NCI-H1930 (cell line): Measurements from ENCODE around the gene KAT14.
"Not testable (repeated sequence)": the region's sequence is repeated elsewhere in the genome, so short reads cannot be mapped to it uniquely, and the experiment has no call there.

Source experiments
- DNase-seq, 2 experiments: peaks; one replicate each; lab custom pipeline; 2025; lab: John Stamatoyannopoulos, UW

The KAT14 gene, protein sequence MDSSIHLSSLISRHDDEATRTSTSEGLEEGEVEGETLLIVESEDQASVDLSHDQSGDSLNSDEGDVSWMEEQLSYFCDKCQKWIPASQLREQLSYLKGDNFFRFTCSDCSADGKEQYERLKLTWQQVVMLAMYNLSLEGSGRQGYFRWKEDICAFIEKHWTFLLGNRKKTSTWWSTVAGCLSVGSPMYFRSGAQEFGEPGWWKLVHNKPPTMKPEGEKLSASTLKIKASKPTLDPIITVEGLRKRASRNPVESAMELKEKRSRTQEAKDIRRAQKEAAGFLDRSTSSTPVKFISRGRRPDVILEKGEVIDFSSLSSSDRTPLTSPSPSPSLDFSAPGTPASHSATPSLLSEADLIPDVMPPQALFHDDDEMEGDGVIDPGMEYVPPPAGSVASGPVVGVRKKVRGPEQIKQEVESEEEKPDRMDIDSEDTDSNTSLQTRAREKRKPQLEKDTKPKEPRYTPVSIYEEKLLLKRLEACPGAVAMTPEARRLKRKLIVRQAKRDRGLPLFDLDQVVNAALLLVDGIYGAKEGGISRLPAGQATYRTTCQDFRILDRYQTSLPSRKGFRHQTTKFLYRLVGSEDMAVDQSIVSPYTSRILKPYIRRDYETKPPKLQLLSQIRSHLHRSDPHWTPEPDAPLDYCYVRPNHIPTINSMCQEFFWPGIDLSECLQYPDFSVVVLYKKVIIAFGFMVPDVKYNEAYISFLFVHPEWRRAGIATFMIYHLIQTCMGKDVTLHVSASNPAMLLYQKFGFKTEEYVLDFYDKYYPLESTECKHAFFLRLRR

DNA sequence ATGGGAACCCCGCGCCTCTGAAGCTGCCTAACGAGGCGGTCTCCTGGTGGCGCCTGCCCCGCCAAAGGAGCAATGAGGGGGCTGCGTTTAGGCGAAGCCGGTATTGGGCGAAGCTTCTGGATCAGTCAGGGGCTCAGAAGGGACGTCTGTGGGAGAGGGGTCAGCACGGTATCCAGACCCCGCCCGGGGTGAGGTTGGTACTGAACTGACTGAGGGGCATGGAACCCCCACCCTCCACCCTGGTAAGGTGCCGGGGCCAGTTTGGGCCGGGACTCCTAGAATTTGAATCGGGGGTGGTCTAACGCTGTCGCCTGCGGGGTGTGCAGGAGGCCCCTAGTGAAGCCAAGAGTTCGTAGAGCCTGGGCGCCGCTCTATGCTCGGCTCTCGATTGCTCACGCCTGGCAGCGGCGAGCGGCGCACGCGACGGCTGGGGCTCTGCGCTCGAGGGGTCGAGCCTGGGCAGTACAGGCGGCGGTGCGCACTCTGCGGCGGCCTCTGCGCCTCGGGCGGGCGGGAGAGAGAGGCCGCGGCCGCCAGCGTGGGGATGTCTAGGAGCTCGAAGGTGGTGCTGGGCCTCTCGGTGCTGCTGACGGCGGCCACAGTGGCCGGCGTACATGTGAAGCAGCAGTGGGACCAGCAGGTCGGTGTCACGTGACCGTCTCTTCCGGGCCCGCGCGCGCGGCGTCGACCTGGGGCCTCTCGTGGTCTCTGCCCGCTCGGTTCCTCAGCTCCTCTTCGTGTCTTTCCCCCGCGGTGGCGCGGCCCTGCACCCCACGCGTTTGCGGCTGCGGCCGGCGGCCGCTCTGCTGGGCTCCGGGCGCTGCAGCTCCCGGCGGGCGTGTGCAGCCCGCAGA is at the start of gene KAT14, which contains the start of gene PET117:
Gene KAT14, plus strand, starts transcription at position 452 of the 854 bp plus-strand sequence. CDS start 4,798 bp downstream, outside the sequence.
Gene PET117, plus strand, starts transcription at position 452 of the 854 bp plus-strand sequence. Its CDS starts 93 bp downstream, at position 545.
- DNase-seq: peak; percentile 83 to 92

DNA sequence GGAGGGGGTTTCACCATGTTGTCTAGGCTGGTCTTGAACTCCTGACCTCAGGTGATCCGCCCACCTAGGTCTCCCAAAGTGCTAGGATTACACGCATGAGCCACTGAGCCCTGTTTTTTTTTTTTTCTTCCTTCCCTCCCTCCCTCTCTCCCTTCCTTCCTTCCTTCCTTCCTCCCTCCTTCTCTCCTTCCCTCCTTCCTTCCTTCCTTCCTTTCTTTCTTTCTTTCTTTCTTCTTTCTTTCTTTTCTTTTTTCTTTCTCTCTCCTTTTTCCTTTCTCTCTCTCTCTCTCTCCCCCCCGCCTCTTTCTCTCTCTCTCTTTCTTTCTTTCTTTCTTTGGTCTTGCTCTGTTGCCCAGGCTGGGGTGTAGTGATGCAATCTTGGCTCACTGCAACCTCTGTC is 49.4 kb upstream of the KAT14 start:
- not testable (repeated sequence) for DNase-seq

DNA sequence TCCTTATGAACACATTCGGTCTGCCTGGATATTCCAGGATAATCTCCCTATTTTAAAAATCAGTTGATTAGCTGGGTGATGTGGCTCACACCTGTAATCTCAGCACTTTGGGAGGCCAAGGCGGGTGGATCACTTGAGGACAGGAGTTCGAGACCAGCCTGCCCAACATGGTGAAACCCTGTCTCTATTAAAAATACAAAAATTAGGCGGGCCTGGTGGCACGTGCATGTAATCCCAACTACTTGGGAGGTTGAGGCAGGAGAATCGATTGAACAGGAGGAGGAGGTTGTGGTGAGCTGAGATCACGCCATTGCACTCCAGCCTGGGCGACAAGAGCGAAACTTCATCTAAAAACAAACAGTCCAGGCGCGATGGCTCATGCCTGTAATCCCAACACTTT is 48.8 kb upstream of the KAT14 start:
- not testable (repeated sequence) for DNase-seq

DNA sequence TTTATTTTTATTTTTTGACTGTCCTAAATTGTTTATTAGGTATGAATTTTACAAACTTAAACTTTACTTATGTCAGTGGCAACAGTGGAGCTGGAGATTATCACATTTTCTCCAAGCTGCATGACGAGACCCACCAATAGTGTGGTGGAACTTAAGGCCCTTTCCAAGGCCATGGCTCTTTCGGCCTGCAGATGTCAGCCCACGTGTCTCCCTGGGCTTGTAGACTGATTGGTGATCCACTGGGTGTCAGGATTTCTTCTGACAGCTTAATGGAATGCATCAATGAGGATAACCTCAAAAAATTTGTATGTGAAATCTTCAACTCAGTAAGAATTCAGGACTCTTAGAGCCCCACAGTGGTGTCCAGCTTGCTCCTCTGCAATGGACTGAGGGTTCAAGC is 47.6 kb upstream of the KAT14 start:
- no peak for DNase-seq

DNA sequence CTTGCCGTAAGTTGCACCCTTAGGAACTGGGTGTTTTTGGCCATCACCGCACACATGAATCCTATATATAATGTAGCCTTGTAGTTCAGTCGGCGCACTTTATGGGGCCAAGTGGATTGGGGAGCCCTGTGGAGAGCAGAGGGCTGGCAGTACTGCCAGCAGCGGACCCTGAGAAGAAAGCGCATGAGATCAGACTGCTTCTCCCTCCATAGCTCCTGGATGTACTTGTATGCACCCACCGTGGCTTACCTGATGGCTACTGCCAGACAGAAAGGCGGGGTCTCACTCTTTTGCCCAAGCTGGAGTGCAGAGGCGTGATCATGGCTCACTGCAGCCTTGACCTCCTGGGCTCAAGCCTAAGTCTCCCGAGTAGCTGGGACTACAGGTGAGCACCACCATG is 47.2 kb upstream of the KAT14 start:
- no peak for DNase-seq

DNA sequence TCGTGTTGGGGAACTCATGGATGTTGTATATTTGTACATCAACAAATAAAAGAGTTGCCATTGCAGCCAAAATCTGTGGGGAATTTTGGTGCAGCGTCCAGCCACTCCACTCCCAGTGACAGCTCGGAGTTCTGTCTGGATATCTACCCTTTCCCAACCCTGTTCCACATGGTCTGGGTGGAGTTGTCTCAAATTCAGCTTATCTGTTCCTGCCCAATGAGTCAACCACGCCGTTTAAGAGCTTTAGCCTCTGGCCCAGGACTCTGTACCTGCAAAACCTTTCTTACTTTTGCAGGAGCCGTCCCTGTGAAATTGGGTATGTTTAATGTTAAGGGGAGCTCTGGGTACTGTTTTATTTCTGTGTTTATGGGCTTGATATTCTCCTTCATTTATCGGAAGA is 46.0 kb upstream of the KAT14 start:
- DNase-seq: no peak

DNA sequence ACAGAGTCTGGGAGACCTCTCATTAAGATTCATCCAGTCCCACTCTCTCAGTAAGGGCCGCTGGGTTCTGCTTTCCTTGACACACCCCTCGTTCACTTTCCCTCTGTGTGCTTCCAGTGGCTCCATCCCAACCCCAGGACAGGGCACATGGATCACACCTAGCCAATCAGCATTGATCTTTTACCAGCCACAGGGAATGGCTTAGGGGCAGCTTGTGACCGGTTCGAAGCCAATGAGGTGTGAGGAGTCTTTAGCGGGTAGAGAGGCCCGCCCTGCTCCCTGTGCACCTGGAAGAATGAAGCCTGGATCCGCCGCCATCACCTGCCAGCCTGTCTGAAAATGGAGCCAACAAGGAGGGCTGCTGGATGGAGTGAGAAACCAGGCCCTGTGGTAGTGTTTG is 44.8 kb upstream of the KAT14 start:
- no peak for DNase-seq

DNA sequence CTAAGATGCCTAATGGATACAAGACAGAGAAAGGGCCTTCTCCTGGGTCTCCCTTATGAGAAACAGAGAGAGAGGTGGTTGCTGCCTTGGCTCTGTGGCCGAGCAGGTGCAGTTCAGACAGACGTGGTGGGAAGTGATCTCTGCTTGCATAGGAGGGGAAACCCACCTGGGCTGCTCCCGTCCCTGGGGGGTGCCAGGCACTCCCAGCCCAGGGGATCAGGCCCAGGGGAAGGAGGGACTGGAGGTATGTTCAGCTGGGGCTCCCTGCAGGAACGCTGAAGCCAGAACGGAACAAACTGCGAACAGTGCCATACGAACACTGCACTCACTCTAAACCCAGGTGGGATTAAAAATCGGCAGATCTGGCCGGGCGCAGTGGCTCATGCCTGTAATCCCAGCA is 44.3 kb upstream of the KAT14 start:
- DNase-seq: no peak

DNA sequence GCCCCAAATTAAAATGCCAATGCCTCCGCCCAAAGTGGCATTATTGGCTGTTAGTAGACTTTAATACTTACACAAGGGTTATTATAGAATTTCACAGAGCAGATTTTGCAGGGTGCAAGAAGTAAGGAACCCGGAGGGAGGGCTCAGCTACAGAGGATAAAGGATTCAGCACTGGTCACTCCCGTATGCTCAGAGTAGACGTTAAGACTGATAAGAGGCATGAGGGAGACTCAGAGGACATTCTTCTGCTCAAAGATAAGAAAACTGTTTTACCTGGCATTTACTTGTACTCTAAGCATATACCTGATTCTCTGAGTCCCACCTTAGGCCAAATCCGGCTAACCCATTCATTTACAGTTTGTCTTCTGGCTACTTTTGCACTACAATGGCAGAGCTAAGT is 43.5 kb upstream of the KAT14 start:
- DNase-seq: no peak

DNA sequence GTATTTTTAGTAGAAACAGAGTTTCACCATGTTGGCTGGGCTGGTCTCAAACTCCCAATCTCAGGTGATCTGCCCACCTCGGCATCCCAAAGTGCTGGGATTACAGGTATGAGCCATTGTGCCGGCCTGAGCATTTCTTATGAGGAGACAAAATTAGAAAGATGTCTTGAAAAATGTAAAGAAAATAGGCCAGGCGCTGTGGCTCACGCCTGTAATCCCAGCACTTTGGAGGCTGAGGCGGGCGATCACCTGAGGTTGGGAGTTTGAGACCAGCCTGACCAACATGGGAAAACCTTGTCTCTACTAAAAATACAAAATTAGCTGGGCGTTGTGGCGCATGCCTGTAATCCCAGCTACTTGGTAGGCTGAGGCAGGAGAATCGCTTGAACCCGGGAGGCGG is 37.1 kb upstream of the KAT14 start:
- not testable (repeated sequence) for DNase-seq

DNA sequence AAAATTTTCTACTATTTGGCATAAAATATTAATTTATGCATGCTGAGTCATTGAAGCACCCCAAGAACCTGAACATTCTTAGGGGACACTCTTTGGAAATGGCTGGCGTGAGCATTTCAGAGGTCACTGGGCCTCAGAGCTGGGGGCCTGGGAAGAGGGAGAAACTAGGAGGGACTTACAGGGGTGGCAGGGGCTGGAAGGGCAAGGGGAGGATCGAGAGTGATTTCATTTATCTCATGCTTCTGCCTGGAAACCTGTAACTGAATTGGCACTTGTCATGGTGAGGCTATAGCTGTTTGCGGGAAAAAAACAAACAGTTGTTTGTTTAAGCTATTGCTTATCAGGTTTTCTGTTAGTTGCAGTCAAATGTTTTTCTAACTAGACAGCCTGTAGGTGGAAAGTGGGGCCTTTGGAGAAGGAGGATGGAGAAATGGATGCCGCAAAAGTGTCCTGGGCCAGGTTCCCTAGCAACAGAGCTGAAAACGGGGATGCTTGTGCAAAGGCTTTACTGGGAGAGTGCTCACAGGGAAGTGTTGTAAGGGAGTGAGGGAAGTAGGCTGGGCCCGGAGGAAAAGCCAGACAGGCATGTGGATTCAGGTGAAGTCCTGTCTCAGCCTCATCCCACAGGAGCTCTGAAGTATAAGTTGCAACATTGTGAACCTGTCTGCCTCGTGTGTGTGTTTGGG is 36.4 kb upstream of the KAT14 start:
- DNase-seq: no peak

DNA sequence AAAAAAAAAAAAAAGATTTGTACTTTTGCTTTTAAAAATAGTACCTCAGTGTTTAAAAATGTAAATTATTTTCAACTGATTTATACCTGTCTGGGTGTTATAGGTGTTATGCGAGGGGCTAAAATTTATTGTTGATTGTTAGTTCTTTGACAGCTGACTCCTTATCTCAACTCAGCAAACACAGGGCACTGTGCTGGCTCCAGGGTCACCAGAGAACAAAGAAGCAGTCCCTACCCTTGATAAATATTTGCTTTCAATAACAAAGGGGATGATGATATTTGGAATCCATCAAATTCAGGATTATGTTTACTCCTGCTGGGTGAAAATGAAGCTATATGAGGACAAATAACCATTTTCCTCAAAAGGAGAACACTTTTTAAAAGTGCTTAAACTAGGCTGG is 34.2 kb upstream of the KAT14 start:
- DNase-seq: peak; percentile 53 to 73

DNA sequence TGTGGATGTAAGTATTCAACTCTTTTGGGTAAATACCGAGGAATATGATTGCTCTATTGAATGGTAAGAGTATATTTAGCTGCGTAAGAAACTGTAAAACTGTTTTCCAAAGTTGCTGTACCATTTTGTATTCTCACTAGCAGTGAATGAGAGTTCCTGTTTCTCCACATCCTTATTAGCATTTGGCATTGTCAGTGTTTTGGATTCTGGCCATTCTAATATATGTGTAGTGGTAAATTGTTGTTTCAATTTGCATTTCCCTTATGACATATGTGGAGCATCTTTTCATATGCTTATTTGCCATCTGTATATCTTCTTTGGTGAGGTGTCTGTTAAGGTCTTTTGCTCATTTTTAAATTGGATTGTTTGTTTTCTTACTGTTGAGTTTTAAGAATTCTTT is 29.3 kb upstream of the KAT14 start:
- no peak for DNase-seq

DNA sequence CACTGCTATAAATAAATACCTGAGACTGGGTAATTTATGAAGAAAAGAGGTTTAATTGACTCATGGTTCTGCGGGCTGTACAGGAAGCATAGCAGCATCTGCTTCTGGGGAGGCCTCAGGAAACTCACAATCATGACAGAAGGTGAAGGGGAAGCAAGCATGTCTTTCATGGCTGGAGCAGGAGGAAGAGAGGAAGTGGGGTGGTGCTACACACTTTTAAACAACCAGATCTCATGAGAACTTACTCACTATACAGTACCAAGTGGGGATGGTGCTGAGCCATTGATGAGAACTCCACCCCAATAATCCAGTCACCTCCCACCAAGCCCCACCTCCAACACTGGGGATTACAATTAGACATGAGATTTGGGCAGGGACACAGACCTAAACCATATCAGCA is 9.1 kb upstream of the KAT14 start:
- DNase-seq: not testable (repeated sequence)

DNA sequence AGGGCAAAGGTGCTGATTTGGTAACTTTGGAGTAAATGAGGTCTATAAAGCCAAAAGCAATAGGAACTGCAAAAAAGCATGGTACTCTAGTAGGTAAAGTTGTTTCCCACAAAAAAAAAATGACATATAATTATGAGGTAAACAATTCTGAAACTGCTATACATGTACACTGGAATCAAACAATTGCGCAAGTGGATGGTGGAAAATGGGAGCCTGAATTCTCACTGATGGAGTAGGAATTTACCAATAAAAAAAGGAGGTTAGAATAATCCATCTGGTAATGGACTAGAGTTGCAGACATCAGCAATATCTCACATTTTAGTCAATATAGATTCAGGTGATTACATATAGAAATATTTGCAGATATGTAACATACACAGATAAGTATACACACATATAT is 5.0 kb upstream of the KAT14 start:
- no peak for DNase-seq

DNA sequence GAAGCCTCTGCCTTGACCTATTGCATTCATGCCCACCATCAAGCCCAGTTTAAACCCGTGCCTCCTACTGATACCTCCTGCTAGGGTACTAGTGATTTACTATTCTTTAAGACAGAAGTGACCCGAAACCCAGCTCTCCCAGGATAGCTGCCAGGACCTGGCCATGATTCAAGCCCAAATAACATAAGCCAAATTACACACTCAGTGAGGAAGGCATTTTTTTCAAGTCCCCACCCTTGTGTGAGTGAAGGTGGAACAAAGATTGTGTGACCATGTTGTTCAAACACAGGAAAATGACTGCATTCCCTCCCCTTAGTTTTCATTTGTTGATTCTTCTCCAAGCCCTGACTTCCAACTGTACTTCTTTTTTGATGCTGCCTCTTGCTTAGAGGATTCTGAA is 3.7 kb upstream of the KAT14 start:
- DNase-seq: no peak

DNA sequence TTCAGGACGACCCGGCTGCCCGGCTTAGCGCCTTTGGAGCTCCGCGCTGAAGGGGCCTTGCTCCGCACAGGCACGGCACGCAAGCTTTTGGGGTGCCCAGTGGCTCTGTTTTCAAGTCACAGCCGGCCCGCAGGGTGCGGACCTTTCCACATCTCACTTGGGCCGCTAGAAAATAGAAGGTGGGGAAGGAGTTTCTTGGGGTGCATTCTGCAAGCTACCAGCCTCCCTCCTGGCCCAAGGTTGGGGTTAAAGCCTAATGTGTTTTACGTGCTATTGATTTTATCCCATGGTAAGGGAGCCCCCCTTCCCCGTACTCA is 561 bp downstream of the KAT14 start:
- DNase-seq: no peak

DNA sequence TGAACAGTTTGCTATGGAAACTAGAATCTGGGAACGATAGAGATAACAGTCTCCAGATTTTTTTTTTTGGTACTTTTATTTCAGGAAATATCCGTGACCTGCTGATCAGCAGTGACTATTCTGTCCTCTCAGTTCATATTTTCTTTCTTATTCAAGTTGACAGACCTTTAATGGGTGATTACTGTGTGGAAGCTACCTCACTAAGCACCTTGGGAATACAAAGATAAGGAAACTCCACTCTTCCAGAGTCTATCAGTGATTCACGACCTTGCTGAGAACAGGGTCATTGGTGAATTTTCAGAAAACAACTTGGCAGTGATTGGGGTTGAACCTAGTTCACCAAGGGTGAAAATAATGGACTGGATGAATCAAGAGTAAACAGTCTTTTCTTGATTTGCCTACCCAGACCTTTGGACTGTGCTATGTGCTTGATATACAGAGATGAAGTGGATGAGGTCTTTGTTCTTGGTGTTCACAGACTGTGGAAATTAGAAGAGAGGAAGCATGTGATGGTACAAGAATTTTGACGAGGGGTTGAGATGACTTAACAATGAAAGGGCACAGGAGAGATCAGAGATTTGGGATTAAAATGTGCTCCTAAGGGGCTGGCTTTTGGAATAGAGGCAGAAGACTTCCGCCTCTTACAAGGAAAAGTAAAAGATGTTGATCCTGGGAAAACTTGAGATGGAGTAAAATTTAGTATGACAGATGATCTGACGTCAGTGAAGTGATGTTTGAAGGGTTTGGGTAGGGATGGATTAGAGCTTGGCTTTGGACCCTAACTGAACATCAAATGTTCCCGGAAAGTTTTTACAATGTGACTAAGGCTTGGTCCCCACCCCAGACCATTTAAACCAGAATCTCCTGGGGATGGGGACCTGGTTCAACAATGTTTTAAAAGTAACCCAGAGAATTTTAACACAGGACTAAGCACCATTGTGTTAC is 1.2 kb downstream of the KAT14 start:
- DNase-seq: no peak

DNA sequence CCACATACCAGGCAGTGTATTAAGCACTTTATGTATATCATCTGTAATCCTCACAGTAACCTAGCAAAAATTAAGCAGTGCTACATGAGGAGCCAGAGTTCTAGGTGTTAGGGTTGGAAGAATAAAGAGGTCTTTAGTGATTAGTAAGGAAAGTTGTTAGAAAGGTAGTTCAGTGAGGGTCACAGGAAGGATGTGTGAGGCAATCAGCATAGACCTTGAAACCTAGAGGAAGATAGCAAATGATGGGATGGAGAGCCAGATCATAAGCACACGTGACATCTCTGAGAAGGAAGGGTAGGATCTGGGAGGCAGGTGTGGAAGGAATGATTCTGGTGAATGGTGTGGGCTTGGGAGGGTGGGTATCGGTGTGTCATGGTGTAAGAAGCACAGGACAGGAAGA is 2.2 kb downstream of the KAT14 start:
- no peak for DNase-seq

DNA sequence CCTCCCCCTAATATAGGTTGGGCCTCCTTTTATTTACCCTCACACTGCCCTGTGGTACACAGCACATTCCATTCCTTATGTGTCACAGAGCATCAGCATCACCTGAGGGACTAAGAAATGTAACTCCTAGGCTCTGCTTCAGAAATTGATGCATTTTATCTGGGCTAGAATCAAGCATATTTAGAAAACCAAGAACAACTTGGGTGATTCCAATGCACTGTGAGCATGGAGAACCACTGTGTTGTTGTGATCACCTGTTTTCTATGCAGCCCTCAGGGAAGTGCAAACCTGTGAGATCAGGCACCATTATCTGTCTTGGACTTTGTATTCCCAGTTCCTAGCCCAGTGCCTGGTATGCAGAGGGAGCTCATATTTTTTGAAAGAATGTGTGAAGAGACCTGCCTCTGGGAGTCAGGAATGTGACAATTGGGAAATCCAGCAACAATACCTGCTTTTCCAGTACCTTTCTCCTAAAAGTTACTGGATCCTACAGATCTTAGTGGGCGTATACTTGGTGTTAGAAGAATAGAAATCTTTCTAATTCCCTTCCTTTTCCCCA is 7.0 kb downstream of the KAT14 start:
- no peak for DNase-seq
